GM18858 (cell line): ENCODE data around the gene MGAT5.

Experiments
- ATAC-seq: cut with Tn5 transposase; IDR thresholded peaks from one replicate; pipeline ENCODE4 v1.9.1; 2021; ENCODE audit not compliant: unreplicated experiment

Gene MGAT5, protein sequence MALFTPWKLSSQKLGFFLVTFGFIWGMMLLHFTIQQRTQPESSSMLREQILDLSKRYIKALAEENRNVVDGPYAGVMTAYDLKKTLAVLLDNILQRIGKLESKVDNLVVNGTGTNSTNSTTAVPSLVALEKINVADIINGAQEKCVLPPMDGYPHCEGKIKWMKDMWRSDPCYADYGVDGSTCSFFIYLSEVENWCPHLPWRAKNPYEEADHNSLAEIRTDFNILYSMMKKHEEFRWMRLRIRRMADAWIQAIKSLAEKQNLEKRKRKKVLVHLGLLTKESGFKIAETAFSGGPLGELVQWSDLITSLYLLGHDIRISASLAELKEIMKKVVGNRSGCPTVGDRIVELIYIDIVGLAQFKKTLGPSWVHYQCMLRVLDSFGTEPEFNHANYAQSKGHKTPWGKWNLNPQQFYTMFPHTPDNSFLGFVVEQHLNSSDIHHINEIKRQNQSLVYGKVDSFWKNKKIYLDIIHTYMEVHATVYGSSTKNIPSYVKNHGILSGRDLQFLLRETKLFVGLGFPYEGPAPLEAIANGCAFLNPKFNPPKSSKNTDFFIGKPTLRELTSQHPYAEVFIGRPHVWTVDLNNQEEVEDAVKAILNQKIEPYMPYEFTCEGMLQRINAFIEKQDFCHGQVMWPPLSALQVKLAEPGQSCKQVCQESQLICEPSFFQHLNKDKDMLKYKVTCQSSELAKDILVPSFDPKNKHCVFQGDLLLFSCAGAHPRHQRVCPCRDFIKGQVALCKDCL

GRCh38 chr2:134253804-134254203 lies at the start of gene MGAT5:
TSS of gene MGAT5 (plus strand) at chr2:134254072. CDS start at chr2:134254404, 332 bp downstream.
- ATAC-seq, result peak; percentile 6

DNA sequence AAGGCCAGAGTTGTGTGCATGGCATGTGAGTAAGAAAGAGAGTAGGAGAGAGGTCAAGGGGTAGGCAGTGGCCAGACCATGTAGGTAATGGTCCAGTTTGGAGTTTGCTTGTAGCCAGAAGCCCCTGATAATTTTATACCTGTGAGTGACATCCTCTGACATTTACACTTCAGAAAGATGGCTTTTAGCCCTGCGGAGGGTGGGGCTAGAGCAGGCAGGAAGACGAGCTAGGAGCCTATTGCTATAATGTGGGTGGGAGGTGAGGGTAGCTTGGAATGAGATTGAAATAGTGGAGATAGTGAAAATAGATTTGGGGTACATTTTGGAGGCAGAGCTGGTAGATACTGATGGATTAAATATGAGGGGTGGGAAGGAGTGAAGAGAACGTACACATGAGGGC lies 48.8 kb upstream of the MGAT5 start:
- no peak for ATAC-seq

DNA sequence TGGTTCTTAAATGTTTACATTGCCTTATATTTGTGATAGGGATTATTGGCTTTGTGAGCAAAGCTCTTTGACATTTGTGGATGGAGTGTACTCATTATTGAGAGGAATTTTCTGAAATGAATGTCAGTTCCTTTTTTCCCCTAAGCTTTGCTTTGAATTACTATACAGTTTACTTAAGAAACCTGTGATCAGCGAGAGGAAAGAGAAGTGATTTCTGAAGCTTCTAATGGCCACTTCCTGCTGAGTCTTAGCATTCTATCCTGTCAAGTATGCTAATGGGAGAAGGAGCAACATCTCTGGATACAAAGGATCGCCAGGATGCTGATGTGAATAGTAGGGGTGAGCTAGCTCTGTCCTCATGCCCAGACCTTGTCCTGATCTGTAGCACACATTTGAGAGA lies 47.8 kb upstream of the MGAT5 start:
- ATAC-seq, result no peak

GRCh38 chr2:134206573-134206972 lies 47.3 kb upstream of the MGAT5 start:
- ATAC-seq, result no peak

GRCh38 chr2:134207589-134208209 lies 46.2 kb upstream of the MGAT5 start:
- ATAC-seq, result peak; percentile 49

GRCh38 chr2:134208825-134209224 lies 45.0 kb upstream of the MGAT5 start:
- no peak for ATAC-seq

DNA sequence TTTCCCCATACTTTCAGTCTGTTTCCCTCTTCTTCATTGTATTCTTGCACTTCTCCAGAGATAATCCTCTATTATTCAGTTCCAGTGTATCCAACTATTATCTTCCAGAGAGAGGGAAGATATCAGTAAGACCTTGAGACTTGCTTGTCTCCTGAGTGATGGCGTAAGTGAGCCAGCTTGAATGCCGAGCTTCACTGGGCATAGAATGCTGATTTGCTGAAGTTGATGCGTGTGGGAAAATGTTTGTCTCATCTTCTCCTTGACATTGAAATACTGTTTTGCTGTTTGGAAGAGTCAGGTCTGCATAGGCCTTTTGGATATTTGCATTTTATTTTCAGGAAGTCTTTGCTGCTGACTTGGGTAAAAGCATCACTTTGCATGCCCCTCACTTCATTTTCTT lies 41.1 kb upstream of the MGAT5 start:
- no peak for ATAC-seq

- no peak for ATAC-seq
Observed at GRCh38 chr2:134216152-134216829, 37.6 kb upstream of the MGAT5 start.

- no peak for ATAC-seq
Observed at GRCh38 chr2:134217351-134217750, 36.5 kb upstream of the MGAT5 start.

DNA sequence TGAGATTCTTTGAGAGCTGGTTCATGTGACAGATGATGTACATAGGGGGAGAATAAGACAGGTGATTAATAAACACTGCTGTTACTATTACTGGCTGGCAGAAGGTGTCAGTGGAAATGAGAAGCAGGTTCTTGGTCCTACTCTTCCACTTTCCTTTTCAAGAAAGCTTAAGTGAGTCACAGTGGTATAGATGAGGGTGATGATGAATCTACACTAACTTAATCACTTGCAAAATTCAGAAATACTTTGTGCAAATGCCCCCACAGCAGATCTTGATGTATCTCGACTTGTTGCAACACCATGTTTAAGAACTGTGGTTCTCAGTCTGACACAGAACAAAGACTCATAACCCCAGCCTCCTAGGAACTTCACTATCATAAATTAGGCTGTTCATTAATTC lies 35.9 kb upstream of the MGAT5 start:
- peak; percentile 87 for ATAC-seq

GRCh38 chr2:134218414-134218813 lies 35.5 kb upstream of the MGAT5 start:
- ATAC-seq, result no peak

GRCh38 chr2:134218930-134219658 lies 34.8 kb upstream of the MGAT5 start:
- ATAC-seq, result no peak

DNA sequence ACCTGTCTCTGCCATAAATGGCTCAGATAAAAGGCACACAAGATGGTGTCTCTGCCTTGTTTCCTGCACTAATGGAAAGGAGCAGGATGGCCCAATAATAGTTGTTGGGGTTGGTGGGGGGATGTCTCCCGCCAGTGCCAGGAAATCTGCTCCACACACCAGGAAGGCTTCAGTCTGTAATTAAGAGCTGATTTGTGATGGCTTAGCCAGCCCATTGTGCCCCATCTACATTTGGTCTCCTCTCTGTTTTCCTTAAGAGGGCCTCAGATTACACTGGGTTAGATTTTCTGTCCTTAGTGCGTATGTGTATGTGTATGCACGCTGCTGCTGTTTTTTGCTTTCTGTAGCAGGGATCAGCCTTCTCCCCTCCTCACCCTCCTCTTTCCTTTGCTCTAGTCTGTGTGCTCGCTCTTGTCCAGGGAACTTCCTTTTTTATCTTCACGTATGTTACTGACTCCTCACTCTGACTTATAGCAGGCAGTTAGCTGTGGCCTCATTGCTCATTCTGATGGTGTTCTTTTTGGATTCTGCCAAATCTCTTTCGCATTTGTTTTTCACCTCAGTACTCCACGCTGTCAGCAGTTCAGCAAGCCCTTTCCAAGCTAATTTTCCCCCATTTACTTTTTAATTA lies 33.4 kb upstream of the MGAT5 start:
- no peak for ATAC-seq

- ATAC-seq, result no peak
Observed at GRCh38 chr2:134224005-134224404, 29.9 kb upstream of the MGAT5 start.

- ATAC-seq, result no peak
Observed at GRCh38 chr2:134225173-134225572, 28.7 kb upstream of the MGAT5 start.

- ATAC-seq, result no peak
Observed at GRCh38 chr2:134225841-134226240, 28.0 kb upstream of the MGAT5 start.

DNA sequence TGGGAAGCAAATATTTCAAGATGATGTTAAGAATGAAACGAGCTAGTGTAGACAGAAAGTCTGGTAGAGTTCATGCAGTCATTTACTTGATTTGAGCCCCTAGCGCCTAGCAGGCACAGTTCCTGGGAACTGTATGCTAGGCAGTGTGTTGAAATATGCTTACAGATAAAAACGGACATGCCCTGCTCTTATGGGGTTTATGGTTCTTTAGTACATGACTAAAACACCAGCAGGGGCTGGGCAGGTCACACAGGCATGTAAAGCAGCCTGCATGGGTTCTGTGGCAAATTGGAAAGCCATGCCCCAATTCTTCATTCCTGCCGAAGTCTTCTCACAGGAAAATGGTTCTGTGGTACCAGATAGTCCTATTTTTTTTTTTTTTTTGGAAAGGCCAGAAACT lies 27.3 kb upstream of the MGAT5 start:
- ATAC-seq, result no peak

GRCh38 chr2:134227666-134228065 lies 26.2 kb upstream of the MGAT5 start:
- ATAC-seq, result no peak

GRCh38 chr2:134228493-134228903 lies 25.4 kb upstream of the MGAT5 start:
- no peak for ATAC-seq

DNA sequence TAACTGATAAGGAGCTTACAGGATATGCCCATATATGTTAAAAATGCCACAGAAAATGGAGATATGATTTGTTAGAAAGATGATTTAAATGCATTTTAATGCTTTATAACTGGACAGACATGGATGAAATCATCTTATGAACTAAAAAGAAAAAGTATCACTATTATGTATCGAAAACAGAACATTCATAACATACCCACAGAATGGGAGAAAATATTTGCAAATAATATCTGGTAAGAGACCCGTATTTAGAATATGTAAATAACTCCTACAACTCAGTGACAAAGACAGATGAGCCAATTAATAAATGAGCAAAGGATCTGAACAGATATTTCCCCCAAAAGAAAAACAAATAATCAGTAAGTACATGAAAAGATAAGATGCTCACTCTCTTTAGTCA lies 24.3 kb upstream of the MGAT5 start:
- no peak for ATAC-seq
